GM12801 (cell line): ENCODE results near the gene TMEM18.

Experiments
- TF ChIP-seq, protein P1 (sequence below): IDR thresholded peaks from one replicate; pipeline ENCODE4 v1.5.1; 2011; ENCODE audit warnings: control low read depth; ENCODE audit not compliant: insufficient read length; ENCODE audit errors: extremely low read depth

Gene TMEM18

DNA sequence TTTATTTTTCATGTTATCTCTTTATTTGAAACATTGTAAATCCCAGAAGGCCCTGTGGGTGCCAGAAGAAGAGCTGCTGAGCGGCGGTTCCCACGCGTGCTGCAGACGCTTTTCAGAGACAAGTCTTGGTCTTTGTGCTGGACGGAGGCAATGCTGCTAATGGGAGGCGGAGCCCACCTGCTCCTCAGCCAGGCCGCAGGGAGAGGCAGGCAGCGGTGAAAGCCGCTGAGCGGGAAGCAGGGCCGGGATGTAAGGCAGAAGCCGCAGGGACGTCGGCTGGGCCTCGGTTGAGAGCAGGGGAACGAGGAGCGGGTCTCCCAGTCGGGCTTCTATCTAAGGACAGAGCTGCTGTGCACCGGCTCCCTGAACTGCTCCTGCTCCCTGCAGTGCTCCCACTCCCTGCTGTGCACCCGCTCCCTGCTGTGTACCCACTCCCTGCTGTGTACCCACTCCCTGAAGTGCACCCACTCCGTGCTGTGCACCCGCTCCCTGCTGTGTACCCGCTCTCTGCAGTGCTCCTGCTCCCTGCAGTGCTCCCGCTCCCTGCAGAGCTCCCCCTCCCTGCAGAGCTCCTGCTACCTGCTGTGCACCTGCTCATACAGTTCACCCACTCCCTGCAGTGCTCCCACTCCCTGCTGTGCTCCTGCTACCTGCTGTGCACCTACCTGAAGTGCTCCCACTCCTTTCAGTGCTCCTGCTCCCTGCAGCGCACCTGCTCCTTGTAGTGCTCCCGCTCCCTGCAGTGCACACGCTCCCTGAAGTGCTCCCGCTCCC is 16.4 kb downstream of the TMEM18 start:
- TF ChIP-seq, protein P1, sequence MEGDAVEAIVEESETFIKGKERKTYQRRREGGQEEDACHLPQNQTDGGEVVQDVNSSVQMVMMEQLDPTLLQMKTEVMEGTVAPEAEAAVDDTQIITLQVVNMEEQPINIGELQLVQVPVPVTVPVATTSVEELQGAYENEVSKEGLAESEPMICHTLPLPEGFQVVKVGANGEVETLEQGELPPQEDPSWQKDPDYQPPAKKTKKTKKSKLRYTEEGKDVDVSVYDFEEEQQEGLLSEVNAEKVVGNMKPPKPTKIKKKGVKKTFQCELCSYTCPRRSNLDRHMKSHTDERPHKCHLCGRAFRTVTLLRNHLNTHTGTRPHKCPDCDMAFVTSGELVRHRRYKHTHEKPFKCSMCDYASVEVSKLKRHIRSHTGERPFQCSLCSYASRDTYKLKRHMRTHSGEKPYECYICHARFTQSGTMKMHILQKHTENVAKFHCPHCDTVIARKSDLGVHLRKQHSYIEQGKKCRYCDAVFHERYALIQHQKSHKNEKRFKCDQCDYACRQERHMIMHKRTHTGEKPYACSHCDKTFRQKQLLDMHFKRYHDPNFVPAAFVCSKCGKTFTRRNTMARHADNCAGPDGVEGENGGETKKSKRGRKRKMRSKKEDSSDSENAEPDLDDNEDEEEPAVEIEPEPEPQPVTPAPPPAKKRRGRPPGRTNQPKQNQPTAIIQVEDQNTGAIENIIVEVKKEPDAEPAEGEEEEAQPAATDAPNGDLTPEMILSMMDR: no peak

DNA sequence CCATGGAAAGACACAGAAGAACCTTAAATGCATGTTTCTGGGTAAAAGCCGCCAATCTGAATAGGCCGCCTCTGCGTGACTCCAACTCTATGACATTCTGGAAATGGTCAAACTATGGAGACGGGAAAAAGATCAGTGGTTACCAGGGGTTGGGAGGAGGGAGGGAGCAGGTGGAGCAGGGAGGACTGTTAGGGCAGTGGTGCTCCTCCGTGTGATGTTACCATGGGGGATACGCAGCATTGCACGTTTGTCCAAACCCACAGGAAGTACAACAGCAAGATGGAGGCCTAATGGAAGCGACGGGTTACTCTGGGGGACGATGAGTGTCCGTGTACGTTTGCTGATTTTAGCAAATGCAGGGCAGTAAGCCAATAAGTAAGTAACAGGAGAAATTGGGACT is 17.2 kb downstream of the TMEM18 start:
- TF ChIP-seq, protein P1: no peak

DNA sequence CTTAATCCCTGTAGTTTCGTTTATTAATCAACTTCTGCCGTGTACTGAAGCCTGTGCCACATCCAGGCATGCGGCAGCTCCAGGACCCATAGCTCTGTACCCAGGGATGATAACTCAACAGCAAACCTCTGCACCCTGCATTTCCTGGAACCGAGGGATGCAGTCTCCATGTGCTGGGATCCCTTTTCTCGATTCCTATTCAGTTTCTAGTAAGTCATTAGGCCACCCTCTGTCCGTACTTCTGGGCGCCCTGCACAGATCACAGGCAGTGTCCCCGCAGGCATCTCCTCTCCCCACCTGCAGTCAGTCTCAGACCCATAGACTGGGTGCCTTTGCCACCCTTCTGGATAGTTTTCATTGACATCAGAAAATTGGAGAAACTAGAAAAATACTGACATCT is 18.8 kb downstream of the TMEM18 start:
- TF ChIP-seq, protein P1: no peak

DNA sequence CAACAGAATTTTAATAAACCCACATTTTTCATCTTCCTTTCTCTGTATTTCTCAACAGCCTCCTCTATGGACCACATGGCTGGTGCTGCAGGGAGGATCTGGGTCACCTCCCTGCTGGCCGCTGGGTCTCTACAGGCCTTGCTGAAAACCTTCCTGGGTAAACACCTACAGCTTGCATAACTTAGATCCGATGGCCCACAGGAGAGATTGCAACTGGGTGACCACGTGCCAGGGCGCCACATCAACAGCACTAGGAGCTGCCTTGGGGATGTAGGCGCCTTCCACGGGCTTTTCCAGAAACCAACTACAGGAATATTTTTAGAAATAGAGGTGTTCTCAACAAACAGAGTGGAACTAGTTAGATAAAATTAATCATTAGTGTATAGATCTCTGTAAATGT is 19.4 kb downstream of the TMEM18 start:
- TF ChIP-seq, protein P1: no peak

DNA sequence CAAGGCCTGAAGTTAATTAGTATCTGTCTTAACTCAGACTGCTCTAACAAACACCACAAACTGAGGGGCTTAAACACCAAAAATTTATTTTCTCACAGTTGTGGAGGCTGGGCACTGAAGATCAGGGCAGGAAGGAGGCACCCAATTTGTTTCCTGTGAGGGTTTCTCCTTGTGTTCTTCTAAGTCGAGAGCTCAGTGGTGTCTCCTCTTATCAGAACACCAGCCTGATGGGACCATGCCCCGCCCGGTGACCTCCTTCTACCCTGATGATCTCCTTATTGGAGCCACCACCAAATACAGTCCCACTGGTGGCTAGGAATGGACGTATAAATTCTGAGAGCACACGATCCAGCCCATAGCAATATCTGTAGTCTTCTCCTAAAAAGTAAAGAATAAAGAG is 20.5 kb downstream of the TMEM18 start:
- TF ChIP-seq, protein P1: no peak

DNA sequence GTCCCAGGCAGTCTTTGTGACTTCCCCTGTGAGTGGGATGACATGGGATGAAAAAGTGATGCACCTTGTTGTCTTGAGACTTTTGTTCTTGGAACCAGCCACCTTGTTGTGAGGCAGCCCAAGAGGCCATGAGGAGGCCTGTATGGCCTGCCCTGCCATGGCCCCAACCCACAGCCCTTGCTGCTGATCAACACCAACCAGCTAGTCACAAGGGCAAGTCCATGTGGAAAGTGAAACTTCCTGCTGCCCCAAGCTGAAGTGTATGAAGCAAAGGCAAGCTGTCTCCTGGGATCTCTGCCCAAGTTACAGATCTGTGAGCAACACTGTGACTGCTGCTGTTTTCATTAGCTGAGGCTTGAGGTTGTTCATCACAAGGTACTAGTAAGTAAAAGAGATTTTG is 21.6 kb downstream of the TMEM18 start:
- TF ChIP-seq, protein P1: no peak

DNA sequence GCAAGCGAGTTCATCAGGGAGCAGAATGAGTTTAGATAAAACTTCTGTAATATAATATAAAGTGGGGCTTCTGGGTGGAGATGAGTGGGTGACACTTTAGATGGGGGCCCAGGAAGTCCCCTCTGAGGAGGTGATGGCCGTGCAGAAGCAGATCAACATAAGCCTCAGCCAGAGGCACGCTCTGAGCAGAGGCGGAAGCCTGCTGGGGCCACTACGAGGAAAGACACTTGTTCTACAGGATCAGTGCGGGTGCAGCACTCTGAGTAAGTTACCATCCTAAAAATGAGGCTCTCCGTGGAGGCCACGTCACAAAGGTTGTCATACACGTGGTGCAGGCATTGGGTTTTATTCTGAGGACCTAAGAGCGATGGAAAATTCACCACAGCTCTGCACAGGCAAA is 22.3 kb downstream of the TMEM18 start:
- TF ChIP-seq, protein P1: no peak
